Psoas muscle (tissue), 8 donors: Measurements from ENCODE around the gene RIMS1. TPM values are rescaled to one million over a fixed set of nuclear protein-coding genes. Genes with fewer than 3 reads are reported as not detected.
A peak's percentile ranks its signal among the peaks of the same experiment; 100 is the strongest.

Source experiments
- ATAC-seq, 4 donors: fragments of 200-7000 bp; cut with Tn5 transposase; one replicate each; pipeline ENCODE4 v1.9.1; 2020; ENCODE audit warnings: moderate library complexity in 3 of 4, mild to moderate bottlenecking in 2 of 4
- DNase-seq, 2 donors: peaks; one replicate each; pipeline ENCODE4 v3.0.0-alpha.2; 2020
- H3K27ac ChIP-seq: fragments of 200-600 bp; one replicate; pipeline ENCODE4 v1.8.0; 2022
- H3K27me3 ChIP-seq, 3 donors: fragments of 200-600 bp in 1 of 3; one replicate each; pipeline versions ENCODE4 v1.6.1 to v1.8.0; 2013 to 2022; ENCODE audit warnings: low read length in 2 of 3, mild to moderate bottlenecking in 2 of 3, moderate library complexity in 1 of 3; ENCODE audit not compliant: insufficient read depth in 3 of 3
- H3K36me3 ChIP-seq, 2 donors: fragments of 200-600 bp in 1 of 2; one replicate each; pipeline versions ENCODE4 v1.6.1 to v1.8.0; 2013 to 2022; ENCODE audit warnings: low read depth in 1 of 2, mild to moderate bottlenecking in 1 of 2, moderate library complexity in 1 of 2; ENCODE audit not compliant: insufficient read depth in 1 of 2
- H3K4me1 ChIP-seq: fragments of 200-600 bp; one replicate; pipeline ENCODE4 v1.8.0; 2022
- H3K4me3 ChIP-seq: fragments of 200-600 bp; one replicate; pipeline ENCODE4 v1.8.0; 2022; ENCODE audit warnings: mild to moderate bottlenecking
- H3K9me3 ChIP-seq: fragments of 200-600 bp; one replicate; pipeline ENCODE4 v1.8.0; 2022
- WGBS, 3 donors: extraction: QIAGEN DNeasy Blood & Tissue Kit; methylation state at CpG; one replicate each; pipeline versions ENCODE4 v1.1.6 to v1.1.7; 2013; 5-methylcytosine and 5-hydroxymethylcytosine counted together
- intact Hi-C, 2 donors: fragments of 100-400 bp; cut with DNase I; formaldehyde crosslinking; loops; one replicate each; pipeline versions ENCODE4 v1.11.0 to v1.14.2; 2022
- long read RNA-seq, 2 donors: library from polyadenylated mRNA; unstranded; transcript quantifications; one replicate each; pipeline ENCODE4 v2.0.0, GENCODE V29; 2021
- polyA plus RNA-seq, 3 donors: library from polyadenylated mRNA; stranded (reverse); fragments of 200-250 nt; gene quantifications; one replicate each; pipeline ENCODE4 v1.2.3, GENCODE V29; 2013
- total RNA-seq, 4 donors: library from RNA; stranded (reverse); fragmentation: NEBNext Ultra II Directional in 2 of 4; extraction: Animal tissue kit (Norgen Biotek cat#: 25700) in 2 of 4; gene quantifications; one replicate each; pipeline versions ENCODE4 v1.2.1 to v1.2.4, GENCODE V29; 2021 to 2023
- TF ChIP-seq, protein P1 (sequence below): fragments of 200-600 bp; IDR thresholded peaks from one replicate; pipeline ENCODE4 v1.8.0; 2022; ENCODE audit warnings: antibody characterized with exemption
- donor health status: healthy with polysubstance abuse.
- donor health status: DM: no; HTN: no; CAD: no; lungs with moderate emphysema.
- donor health status: Bipolar disorder and iron deficiency.
- donor health status: healthy.
- donor health status: DM: yes; HTN: yes; CAD: no.
- donor health status: DM: no; HTN: no; CAD: no.
- donor health status: DM: no; HTN: no; CAD: no.
- donor health status: DM: yes; HTN: yes; CAD: no.

RIMS1 gene, protein sequence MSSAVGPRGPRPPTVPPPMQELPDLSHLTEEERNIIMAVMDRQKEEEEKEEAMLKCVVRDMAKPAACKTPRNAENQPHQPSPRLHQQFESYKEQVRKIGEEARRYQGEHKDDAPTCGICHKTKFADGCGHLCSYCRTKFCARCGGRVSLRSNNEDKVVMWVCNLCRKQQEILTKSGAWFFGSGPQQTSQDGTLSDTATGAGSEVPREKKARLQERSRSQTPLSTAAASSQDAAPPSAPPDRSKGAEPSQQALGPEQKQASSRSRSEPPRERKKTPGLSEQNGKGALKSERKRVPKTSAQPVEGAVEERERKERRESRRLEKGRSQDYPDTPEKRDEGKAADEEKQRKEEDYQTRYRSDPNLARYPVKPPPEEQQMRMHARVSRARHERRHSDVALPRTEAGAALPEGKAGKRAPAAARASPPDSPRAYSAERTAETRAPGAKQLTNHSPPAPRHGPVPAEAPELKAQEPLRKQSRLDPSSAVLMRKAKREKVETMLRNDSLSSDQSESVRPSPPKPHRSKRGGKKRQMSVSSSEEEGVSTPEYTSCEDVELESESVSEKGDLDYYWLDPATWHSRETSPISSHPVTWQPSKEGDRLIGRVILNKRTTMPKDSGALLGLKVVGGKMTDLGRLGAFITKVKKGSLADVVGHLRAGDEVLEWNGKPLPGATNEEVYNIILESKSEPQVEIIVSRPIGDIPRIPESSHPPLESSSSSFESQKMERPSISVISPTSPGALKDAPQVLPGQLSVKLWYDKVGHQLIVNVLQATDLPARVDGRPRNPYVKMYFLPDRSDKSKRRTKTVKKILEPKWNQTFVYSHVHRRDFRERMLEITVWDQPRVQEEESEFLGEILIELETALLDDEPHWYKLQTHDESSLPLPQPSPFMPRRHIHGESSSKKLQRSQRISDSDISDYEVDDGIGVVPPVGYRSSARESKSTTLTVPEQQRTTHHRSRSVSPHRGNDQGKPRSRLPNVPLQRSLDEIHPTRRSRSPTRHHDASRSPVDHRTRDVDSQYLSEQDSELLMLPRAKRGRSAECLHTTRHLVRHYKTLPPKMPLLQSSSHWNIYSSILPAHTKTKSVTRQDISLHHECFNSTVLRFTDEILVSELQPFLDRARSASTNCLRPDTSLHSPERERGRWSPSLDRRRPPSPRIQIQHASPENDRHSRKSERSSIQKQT (N-terminal part only)
- total RNA-seq = 1 to 10 TPM in 3 of 4 donors, under 1 TPM in 1; 0.22 to 2.0 (median 1.5) TPM
- under 1 TPM; 0.03 to 0.18 (median 0.04) TPM for polyA plus RNA-seq
- long read RNA-seq, donor 1 = 0 reads
- long read RNA-seq, donor 2 = 0 reads

DNA sequence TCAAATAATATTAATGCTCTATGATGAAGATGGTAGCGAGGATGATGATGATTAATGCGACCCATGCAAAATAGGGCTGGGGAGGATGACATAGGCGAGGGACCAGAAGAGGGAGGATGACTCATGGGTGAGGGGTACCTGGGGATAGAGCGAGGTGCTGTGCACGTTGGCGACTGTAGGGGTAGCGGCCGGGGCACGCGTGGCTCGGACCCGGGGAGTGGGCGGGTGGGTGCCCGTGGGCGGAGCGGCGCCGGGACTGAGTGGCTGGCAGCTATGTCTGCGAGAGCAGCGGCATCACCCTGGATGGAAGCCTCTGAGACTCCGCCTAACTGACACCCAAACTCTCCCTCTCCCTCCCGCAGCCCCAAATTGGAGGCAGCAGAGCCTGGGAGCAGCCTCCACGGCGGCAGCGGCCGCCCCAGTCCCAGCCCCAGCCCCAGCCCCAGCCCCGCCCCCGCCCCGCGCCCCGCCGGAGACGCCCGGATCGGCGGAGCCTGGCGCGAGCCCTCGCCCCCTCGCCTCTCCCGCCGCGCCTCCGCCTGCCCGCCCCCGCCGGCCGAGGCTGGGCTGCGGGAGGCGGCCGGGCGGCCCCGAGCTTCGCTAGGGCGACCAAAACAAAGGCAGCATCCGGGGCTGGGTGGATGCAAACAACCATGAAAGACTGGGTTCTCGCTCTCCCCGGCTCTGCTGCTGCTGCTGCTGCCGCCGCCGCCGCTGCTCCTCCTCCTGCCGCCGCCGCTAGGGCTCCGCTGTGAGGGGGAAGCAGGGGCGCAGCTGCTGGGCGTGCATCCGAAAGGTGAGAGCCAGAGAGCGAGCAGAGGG, at the start of gene RIMS1:
RIMS1 (plus strand) TSS at position 367 of the 822 bp plus-strand sequence. CDS start 474 bp downstream, outside the sequence.
- TF ChIP-seq, protein P1, sequence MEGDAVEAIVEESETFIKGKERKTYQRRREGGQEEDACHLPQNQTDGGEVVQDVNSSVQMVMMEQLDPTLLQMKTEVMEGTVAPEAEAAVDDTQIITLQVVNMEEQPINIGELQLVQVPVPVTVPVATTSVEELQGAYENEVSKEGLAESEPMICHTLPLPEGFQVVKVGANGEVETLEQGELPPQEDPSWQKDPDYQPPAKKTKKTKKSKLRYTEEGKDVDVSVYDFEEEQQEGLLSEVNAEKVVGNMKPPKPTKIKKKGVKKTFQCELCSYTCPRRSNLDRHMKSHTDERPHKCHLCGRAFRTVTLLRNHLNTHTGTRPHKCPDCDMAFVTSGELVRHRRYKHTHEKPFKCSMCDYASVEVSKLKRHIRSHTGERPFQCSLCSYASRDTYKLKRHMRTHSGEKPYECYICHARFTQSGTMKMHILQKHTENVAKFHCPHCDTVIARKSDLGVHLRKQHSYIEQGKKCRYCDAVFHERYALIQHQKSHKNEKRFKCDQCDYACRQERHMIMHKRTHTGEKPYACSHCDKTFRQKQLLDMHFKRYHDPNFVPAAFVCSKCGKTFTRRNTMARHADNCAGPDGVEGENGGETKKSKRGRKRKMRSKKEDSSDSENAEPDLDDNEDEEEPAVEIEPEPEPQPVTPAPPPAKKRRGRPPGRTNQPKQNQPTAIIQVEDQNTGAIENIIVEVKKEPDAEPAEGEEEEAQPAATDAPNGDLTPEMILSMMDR = no peak
- H3K4me3 ChIP-seq = peak within 1 kb of the TSS; percentile 45
- DNase-seq (peak; percentile 19 to 39), ATAC-seq (no peak)
- H3K27me3 ChIP-seq = peaks cover 0 to 39% (median 11%) of the 10 kb centered on the region in 3 donors
- H3K27ac ChIP-seq = no peak within 1 kb of the TSS
- H3K4me1 ChIP-seq = no peaks in the 10 kb centered on the region
- no peaks in the 10 kb centered on the region for H3K36me3 ChIP-seq
- WGBS, 3 donors = 1 to 8% (median 2%) methylated on average over 16 to 67 of the region's 70 CpGs
- H3K9me3 ChIP-seq = no peaks in the 10 kb centered on the region
- intact Hi-C loops = no loop called here

DNA sequence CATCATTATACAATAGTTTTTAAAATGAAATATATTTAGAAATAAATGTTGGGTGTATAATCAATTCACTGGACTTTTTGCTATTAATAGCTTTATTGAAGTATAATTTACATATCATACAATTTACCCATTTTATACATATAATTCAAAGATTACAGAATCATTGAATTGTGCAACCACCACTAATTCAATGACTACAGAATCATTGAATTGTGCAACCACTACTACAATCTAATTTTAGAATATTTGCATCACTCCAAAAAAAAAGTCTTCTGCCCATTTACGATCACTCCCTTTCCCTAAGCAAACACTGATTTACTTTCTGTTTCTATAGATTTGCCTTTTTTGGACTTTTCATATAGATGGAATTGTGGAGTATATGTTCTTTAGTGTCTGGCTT, 35.1 kb upstream of the RIMS1 start:
- H3K27ac ChIP-seq = no peak overlapping the region
- no peaks in the 10 kb centered on the region for H3K36me3 ChIP-seq
- DNase-seq = no peak
- no peaks in the 10 kb centered on the region for H3K9me3 ChIP-seq
- H3K4me3 ChIP-seq = no peak overlapping the region
- TF ChIP-seq, protein P1 = no peak
- intact Hi-C loops = no loop called here
- ATAC-seq = no peak
- 65 to 81% (median 76%) methylated on average over 1 of the region's 1 CpG for whole genome bisulfite sequencing, 3 donors
- H3K4me1 ChIP-seq = no peaks in the 10 kb centered on the region
- no peaks in the 10 kb centered on the region for H3K27me3 ChIP-seq

DNA sequence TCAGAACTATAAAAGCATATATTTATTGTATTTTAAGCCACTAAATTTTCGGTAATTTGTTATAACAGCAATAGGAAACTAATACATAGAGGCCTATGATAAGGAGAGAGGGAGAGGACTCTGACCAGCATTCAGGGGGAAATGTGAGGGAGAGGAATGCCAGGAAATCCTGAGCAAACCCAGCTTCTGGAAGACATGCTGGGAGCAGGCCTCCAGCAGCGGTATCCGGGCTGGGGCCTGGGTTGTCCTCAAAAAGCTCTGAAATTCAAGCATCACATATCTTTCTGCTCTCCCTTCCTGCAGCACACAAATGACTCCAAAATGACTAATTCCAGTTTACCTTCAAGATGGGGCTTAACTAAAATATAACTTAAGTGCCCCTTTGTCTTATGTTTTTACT, 33.4 kb upstream of the RIMS1 start:
- no peaks in the 10 kb centered on the region for H3K9me3 ChIP-seq
- no peaks in the 10 kb centered on the region for H3K36me3 ChIP-seq
- intact Hi-C loops = no loop called here
- no peaks in the 10 kb centered on the region for H3K27me3 ChIP-seq
- ATAC-seq (no peak), DNase-seq (no peak)
- no peak overlapping the region for H3K4me3 ChIP-seq
- 76 to 83% (median 81%) methylated on average over 3 of the region's 3 CpGs for WGBS, 3 donors
- TF ChIP-seq, protein P1 = no peak
- no peaks in the 10 kb centered on the region for H3K4me1 ChIP-seq
- no peak overlapping the region for H3K27ac ChIP-seq

DNA sequence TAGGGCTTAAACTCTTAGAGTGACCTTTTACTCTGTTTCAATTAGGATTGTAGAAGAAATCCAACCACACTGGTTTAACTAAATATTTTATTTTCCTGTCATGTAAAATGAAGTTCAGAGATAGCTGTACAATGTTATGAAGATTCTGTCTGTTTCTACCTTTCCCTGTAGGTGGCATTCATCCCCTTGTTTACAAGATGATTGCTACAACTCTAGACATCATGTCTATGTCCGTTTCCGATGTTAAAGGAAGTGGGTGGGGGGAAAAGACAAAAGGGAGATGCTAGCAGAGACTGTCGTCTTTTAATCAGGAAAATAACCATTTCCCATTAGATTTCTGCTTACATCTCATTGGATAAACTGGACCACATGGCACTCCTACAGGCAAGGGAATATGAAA, 30.9 kb upstream of the RIMS1 start:
- 54 to 58% (median 58%) methylated on average over 3 of the region's 3 CpGs for WGBS, 3 donors
- Histone ChIP-seq H3K9me3 (no peaks in the 10 kb centered on the region), H3K27me3 (no peaks in the 10 kb centered on the region), H3K27ac (no peak overlapping the region), H3K36me3 (no peaks in the 10 kb centered on the region), H3K4me3 (no peak overlapping the region), H3K4me1 (no peaks in the 10 kb centered on the region)
- TF ChIP-seq, protein P1 = no peak
- ATAC-seq (no peak), DNase-seq (no peak)
- intact Hi-C loops = no loop called here
